Fibroblast of lung (primary cell): ENCODE data around the gene MFSD11. TPM values are rescaled to one million over a fixed set of nuclear protein-coding genes. Genes with fewer than 3 reads are reported as not detected.

ENCODE experiments used
- DNase-seq, 2 donors: peaks; one replicate each; pipeline versions ENCODE4 v3.0.0 to v3.0.0-alpha.2; 2010; ENCODE audit warnings: low read depth in 2 of 2
- H2AFZ ChIP-seq: 2 replicates; pipeline ENCODE4 v1.5.1; 2012; ENCODE audit warnings: low read length, control low read depth, inconsistent platforms
- H3K27ac ChIP-seq: 2 replicates; pipeline ENCODE4 v1.5.1; 2011; ENCODE audit warnings: low read length, control low read depth; ENCODE audit not compliant: insufficient read depth
- H3K27me3 ChIP-seq: 2 replicates; pipeline ENCODE4 v1.5.1; 2011; ENCODE audit warnings: mild to moderate bottlenecking, low read length; ENCODE audit not compliant: control insufficient read depth, insufficient read depth
- H3K36me3 ChIP-seq: 2 replicates; pipeline ENCODE4 v1.5.1; 2011; ENCODE audit warnings: low read length; ENCODE audit not compliant: control insufficient read depth, insufficient read depth
- H3K4me1 ChIP-seq: 2 replicates; pipeline ENCODE4 v1.5.1; 2011; ENCODE audit warnings: low read length; ENCODE audit not compliant: control insufficient read depth, insufficient read depth; ENCODE audit errors: extremely low read depth
- H3K4me2 ChIP-seq: 2 replicates; pipeline ENCODE4 v1.5.1; 2011; ENCODE audit warnings: low read length, control low read depth; ENCODE audit not compliant: insufficient read depth; ENCODE audit errors: extremely low read depth
- H3K4me3 ChIP-seq, 4 experiments: fragments of 200-600 bp in 1 of 4; sonication (generic) in 1 of 4; replicated peaks in 1 of 4; 2 replicates each; pipeline ENCODE4 v1.5.1; 2011 to 2016; ENCODE audit warnings: low read length in 4 of 4, low read depth in 3 of 4, mild to moderate bottlenecking in 3 of 4, control low read depth in 2 of 4, inconsistent platforms in 1 of 4, mixed read lengths in 1 of 4; ENCODE audit not compliant: insufficient read depth in 1 of 4; ENCODE audit errors: control extremely low read depth in 1 of 4
- H3K79me2 ChIP-seq: 2 replicates; pipeline ENCODE4 v1.5.1; 2012; ENCODE audit warnings: mild to moderate bottlenecking, low read length, inconsistent platforms; ENCODE audit not compliant: control insufficient read depth, insufficient read depth
- H3K9ac ChIP-seq: 2 replicates; pipeline ENCODE4 v1.5.1; 2011; ENCODE audit warnings: mild to moderate bottlenecking, low read length, control low read depth; ENCODE audit not compliant: insufficient read depth
- H3K9me3 ChIP-seq: 2 replicates; pipeline ENCODE4 v1.5.1; 2012; ENCODE audit warnings: low read depth, low read length; ENCODE audit not compliant: control insufficient read depth, insufficient read depth
- H4K20me1 ChIP-seq: 2 replicates; pipeline ENCODE4 v1.5.1; 2011; ENCODE audit warnings: low read length; ENCODE audit not compliant: control insufficient read depth, insufficient read depth; ENCODE audit errors: extremely low read depth
- EZH2 ChIP-seq: IDR thresholded peaks from 2 replicates; pipeline ENCODE4 v1.5.1; 2012; ENCODE audit warnings: low read length, control low read depth, mild to moderate bottlenecking; ENCODE audit errors: missing control alignments
- polyA plus RNA-seq, 2 donors: library from polyadenylated mRNA; depleted of rRNA in 1 of 2; stranded (reverse) in 1 of 2; unstranded in 1 of 2; fragments of >200 nt; gene quantifications; 2 replicates each; pipeline ENCODE4 v1.2.1, GENCODE V29; 2011 to 2012; ENCODE audit warnings: missing spikeins in 1 of 2
- total RNA-seq: library from RNA; depleted of rRNA; stranded (reverse); fragments of >200 nt; gene quantifications from 2 replicates; pipeline ENCODE4 v1.2.1, GENCODE V29; 2014
- TF ChIP-seq, protein P1 (sequence below), 2 donors: IDR thresholded peaks in 1 of 2; conservative IDR thresholded peaks in 1 of 2; 1 replicate in 1 of 2; 2 replicates in 1 of 2; pipeline ENCODE4 v1.5.1; 2011 to 2012; ENCODE audit warnings: low read length in 2 of 2, control low read depth in 1 of 2, inconsistent platforms in 1 of 2, low read depth in 1 of 2, mild to moderate bottlenecking in 1 of 2

Gene MFSD11
- total and polyA plus RNA-seq, 2 donors (not counting 1 experiment from before 2014, with no cell fraction given) = 22.4 to 31.4 TPM

GRCh38 chr17:76810956-76811355 lies 73.0 kb downstream of the MFSD11 start:
- Histone ChIP-seq H3K79me2 (no peaks in the 10 kb centered on the region), H3K9ac (no peak overlapping the region), H4K20me1 (no peaks in the 10 kb centered on the region), H2AFZ (no peak overlapping the region), H3K4me2 (no peak overlapping the region), H3K27me3 (peaks cover 3% of the 10 kb centered on the region), H3K27ac (no peak overlapping the region), H3K9me3 (no peaks in the 10 kb centered on the region), H3K4me3 (no peak overlapping the region), H3K36me3 (no peaks in the 10 kb centered on the region), H3K4me1 (no peaks in the 10 kb centered on the region)
- TF ChIP-seq, protein P1, sequence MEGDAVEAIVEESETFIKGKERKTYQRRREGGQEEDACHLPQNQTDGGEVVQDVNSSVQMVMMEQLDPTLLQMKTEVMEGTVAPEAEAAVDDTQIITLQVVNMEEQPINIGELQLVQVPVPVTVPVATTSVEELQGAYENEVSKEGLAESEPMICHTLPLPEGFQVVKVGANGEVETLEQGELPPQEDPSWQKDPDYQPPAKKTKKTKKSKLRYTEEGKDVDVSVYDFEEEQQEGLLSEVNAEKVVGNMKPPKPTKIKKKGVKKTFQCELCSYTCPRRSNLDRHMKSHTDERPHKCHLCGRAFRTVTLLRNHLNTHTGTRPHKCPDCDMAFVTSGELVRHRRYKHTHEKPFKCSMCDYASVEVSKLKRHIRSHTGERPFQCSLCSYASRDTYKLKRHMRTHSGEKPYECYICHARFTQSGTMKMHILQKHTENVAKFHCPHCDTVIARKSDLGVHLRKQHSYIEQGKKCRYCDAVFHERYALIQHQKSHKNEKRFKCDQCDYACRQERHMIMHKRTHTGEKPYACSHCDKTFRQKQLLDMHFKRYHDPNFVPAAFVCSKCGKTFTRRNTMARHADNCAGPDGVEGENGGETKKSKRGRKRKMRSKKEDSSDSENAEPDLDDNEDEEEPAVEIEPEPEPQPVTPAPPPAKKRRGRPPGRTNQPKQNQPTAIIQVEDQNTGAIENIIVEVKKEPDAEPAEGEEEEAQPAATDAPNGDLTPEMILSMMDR (conservative IDR thresholded peaks at IDR 0.05 in 1 of 2, IDR thresholded peaks at IDR 0.05 in 1 of 2; ENCODE audit: low read depth in 1 of 2, low read length in 2 of 2) = no peak
- no peak for DNase-seq

DNA sequence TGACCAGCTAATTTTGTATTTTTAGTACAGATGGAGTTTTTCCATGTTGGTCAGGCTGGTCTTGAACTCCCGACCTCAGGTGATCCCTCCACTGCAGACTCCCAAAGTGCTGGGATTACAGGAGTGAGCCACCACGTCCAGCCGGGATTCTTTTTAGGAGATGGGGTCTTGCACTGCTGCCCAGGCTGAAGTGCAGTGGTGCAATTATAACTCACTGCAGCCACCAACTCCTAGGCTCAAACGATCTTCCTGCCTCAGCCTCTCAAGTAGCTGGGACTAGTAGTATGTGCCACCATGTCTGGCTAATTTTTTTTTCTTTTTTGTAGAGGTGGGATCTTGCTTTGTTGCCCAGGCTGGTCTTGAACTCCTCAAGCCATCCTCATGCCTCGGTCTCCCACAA lies 73.9 kb downstream of the MFSD11 start:
- TF ChIP-seq, protein P1 (conservative IDR thresholded peaks at IDR 0.05 in 1 of 2, IDR thresholded peaks at IDR 0.05 in 1 of 2; ENCODE audit: low read depth in 1 of 2, low read length in 2 of 2) = no peak
- H3K36me3 ChIP-seq = no peaks in the 10 kb centered on the region
- no peak overlapping the region for H3K4me3 ChIP-seq
- H2AFZ ChIP-seq = no peak overlapping the region
- H3K27me3 ChIP-seq = peaks cover 5% of the 10 kb centered on the region
- H3K4me2 ChIP-seq = no peak overlapping the region
- H3K9ac ChIP-seq = no peak overlapping the region
- no peaks in the 10 kb centered on the region for H3K9me3 ChIP-seq
- no peak overlapping the region for H3K27ac ChIP-seq
- no peaks in the 10 kb centered on the region for H4K20me1 ChIP-seq
- no peak for DNase-seq
- no peaks in the 10 kb centered on the region for H3K4me1 ChIP-seq
- no peaks in the 10 kb centered on the region for H3K79me2 ChIP-seq

DNA sequence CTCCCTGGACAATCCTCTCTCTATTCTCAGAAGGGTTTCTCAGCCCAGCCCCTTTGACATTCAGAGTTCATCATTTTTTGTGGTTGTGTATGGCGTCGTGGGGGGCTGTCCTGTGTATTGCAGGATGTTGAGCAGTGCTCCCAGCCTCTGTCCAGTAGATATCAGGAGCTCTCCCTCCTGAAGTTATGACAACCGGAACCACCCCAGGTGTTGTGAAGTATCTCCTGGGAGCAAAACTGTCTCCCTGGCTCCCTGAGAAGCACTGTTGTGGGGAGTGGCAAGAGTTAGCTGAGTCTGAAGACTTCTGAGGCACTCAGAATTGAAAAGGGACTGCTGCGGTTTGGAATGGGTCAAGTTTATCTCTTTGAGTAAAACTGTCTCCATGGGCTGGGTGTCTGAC lies 74.3 kb downstream of the MFSD11 start:
- no peaks in the 10 kb centered on the region for H3K4me1 ChIP-seq
- no peak overlapping the region for H3K4me2 ChIP-seq
- no peak overlapping the region for H3K27ac ChIP-seq
- TF ChIP-seq, protein P1 (conservative IDR thresholded peaks at IDR 0.05 in 1 of 2, IDR thresholded peaks at IDR 0.05 in 1 of 2; ENCODE audit: low read depth in 1 of 2, low read length in 2 of 2) = no peak
- no peak for TF ChIP-seq EZH2
- no peak overlapping the region for H3K9ac ChIP-seq
- no peaks in the 10 kb centered on the region for H3K79me2 ChIP-seq
- DNase-seq = no peak
- H3K36me3 ChIP-seq = no peaks in the 10 kb centered on the region
- H2AFZ ChIP-seq = no peak overlapping the region
- H4K20me1 ChIP-seq = no peaks in the 10 kb centered on the region
- H3K9me3 ChIP-seq = no peaks in the 10 kb centered on the region
- H3K4me3 ChIP-seq = no peak overlapping the region
- peaks cover 5% of the 10 kb centered on the region for H3K27me3 ChIP-seq
